Fibroblast of gingiva (primary cell): ENCODE data around the gene OBP2B.
"Not testable (repeated sequence)": the region's sequence is repeated elsewhere in the genome, so short reads cannot be mapped to it uniquely, and the experiment has no call there.

Source experiments
- DNase-seq: peaks from one replicate; pipeline ENCODE4 v3.0.0-alpha.2; 2011; ENCODE audit warnings: low read depth

The OBP2B gene

DNA sequence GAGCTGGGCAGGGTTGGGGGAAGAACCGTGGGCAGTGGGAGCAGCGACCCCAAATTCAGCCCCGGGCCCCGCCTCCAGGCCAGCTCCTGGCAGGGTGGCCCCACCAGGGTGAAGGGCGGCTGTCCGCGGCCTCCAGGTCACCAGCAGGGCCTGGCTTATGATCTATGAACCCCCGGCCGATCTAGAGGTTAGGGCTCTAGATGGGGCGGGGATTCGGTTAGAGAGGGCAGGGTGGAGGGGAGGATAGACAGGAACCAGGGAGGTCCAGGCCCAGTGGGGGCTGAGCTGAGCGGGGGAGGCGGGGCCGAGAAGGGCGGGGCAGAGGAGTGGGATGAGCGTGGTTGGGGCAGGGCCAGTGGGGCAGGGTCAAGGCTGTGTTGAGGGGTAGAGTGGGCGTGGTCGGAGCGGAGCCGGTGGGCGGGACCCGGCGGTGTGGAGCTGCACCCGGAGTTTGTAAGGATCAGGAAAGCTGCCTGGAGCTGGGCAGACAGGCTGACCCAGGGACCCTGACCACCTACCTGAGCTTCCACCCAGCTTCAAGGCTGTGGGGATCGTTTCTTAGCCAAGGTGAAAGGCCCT, 29.3 kb upstream of the OBP2B start:
- DNase-seq: peak; percentile 11

DNA sequence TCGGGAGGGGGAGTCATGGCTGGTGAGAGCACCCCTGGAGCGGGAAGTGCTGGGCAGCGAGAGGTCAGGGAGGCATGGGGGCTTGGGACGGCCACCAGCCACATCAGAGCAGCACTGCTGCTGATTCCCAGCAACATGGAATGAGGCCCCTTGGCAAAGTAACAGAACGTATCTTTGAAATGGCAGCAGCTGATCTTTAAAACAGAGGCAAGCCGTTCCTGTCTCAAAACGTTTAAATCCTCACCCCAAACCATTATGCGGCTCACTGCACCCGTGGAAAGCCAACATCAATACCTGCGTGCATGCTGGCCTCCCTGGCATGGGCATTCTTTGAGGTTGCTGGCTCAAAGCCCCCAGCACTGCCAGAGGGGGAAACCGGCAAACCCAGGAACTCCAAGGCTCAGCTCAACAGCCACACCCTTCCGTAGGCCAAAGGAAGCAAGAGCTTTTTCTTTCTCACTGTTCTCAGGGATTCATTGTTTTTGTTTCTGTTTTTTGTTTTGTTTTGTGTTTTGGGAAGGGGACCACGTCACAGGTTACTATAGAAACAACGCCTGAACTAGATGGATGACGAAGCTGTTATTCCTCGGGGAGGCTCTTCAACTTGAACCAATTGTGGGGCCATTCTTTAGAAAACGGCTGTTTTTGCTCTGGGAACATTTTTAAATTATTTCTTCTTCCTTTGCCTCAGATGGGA, 28.1 kb upstream of the OBP2B start:
- peak; percentile 24 for DNase-seq

DNA sequence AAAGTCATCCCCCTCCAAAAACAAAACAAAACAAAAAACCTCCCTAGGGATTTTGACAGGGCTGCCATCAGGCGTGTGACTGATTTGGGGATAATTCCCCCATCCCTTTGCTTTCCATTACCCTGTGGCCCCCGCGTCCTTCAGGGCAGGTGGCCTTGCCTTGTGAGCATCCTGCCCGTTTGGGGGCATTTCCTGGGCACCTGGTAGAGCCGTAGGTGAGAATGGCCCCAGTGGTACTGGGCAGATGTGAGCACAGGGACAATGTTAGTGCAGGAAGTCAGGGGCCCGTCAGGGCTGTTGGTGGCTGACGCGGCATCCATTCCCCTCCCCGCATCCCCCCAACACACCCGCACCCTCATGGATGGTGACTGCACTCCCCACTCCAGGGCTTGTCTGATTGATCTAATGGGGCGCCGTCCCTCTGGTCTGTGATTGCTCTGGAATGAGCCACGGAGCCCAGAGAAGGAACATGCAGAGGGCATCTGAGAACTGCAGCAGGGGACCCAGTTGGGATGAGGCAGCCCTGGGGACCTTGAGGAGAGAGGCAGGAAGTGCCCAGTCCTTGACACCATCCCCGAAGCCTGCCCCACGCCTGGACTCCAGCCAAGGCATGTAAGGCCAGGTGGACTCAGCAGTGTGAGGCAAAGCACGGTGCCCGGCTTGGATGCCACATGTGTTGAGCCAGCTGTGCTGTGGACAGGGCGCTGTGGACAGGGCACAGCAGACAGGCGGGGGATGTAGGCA, 27.4 kb upstream of the OBP2B start:
- DNase-seq: not testable (repeated sequence)

DNA sequence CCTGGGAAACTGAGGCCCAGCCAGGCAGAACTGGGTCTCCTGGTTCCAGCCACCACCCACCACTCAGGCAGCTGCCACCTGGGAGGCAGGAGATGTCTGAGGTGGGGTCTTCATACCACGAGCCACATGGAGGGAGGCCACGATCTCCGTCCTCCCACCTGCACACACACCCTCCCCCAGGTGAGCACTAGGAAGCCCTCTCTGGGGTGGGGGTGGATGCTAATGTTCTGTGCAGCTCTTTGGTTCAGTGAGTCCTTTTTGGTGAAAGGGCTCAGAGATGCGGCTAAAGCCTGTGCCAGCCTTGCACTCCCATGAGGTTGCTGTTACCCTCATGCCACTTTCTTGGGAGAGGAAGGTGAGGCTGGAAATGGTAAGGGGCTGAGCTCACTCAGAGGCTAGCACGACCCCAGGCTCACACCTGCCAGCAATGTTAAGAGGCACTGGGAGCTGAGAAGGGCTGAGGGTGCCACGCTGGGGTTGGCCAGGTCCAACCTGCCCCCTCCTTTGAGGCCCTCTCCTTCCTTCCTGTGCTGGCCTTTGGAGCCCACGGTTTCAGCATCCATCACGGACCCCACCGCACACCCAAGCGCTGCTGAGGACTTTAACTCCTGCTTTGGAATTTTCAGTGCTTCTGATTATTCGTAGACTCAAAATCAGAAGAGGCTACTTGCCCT, 26.6 kb upstream of the OBP2B start:
- DNase-seq: no peak

DNA sequence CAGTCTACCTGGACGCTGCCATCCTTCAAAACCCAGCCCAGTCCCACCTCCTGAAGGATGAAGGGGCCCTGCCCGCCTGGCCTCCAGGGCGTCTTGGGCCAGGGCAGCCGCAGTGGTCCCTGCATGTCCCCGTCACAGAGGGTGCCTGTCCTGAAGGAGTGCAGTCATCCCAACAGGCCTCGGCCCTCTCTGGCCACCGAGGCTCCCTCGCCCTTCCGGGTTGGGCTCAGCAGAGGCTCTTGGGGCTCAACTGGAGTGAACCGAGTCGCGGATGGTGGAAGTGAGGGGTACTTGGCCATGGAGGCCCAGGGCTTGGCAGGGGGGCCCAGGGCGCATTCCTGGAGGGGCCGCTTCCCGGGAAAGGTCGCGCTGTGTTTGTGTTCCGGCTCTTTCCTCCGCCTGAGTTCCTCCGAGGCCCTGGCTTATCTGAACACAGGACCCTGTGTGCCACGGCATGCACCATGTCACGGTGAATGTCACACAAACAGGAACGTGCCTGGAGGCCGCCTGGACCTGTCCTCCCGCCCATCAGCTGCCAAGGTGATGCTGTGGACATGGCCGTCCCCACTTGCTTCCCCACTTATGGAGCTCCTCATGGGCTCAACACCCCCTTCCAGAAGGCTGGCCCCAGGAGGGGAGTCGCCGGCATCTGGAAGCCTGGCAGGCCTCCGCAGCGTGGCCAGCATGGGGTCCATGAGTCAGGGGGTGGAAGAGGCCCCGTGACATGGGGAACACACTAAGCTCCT, 25.7 kb upstream of the OBP2B start:
- no peak for DNase-seq

DNA sequence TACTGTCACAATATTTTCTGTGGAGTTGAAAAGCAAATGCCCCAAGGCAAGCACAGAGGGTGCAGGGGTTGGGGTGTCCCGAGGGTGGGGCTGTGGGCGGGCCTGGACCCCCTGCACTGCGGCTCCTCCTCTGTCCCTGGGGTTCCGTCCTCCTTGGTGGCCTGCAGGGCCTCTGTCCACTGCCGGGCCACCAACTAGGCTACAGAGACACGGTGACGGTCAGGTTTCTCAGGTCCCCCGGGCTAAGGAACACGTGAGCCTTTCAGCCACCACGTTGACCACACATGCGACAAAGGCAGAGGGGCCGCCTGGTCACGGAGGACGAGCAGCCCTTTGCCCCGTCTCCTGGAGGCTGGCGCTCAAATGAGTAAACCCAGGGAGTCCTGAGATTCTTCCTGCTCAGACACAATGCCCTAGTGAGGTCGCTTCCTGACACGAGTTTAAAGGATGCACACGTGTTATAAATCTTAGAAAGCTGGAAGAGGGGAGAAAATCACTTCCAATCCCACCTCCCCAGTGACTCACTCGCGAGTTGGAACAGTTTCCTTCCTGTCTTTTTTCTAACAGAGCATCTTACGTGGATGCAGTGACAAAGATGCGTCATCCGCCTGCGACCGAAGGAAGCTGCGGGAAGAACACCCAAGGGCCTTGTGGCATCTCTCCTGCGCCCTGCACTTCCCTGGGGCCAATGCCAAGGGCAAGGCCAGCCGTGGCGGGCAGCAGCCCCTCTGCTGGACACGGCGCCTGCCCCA, 24.8 kb upstream of the OBP2B start:
- no peak for DNase-seq

DNA sequence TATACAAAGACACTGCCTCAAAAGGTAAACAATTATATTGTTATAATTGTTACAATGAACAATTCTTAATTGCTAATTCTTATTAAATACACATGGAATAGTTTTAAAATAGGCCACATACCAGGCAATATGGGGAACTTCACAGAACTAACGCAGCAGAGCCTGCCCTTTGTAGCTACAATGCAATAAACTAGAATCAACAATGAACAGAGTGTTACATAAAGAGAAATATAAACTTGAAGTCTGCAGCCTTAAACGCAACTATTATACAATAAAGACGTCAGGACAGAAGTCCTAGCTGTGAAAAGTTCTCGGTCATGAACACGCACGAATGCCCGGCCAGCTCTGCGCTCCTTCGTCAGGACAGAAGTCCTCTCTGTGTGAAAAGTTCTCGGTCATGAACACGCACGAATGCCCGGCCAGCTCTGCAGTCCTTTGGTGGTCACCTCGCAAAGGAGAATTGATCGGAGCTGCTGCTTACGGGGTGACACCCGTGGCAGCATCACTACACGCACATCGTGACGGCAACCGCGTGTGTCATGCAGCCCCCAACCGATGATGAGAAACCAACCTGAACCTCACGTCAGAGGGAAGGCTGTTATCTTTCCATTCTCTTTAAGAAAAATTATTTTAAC, 23.0 kb upstream of the OBP2B start:
- not testable (repeated sequence) for DNase-seq

DNA sequence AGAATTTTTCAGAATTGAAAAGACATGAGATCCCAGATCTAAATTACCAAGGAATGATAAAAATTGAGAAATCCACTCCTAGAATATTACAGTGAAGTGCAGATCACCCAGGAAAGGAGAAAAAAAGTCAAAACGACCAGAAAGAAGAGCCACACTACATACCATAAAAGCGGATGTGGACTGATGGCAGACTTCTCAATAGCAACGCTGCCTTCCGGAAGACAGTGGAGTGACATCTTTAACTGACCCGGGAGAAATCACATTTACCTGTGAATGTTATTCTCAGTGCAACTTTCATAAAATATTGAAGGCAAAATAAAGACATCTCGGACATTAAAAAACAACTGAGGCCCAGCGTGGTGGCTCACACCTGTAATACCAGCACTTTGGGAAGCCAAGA, 21.5 kb upstream of the OBP2B start:
- not testable (repeated sequence) for DNase-seq

DNA sequence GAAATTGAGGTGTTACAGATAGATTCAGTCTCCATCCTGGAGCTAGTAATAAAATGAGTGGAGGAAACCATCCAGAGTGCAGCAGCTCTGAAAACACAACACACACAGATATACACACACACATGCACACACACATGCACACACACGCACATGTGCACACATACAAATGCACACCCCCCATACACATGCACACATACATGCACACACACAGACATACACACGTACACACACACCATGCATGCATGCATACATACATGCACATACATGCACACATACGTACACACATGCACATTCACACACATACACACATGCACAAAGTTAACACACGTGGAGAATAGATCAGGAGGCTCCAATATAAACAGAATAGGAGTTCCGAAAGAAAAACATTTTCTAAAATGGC, 21.0 kb upstream of the OBP2B start:
- DNase-seq: no peak

DNA sequence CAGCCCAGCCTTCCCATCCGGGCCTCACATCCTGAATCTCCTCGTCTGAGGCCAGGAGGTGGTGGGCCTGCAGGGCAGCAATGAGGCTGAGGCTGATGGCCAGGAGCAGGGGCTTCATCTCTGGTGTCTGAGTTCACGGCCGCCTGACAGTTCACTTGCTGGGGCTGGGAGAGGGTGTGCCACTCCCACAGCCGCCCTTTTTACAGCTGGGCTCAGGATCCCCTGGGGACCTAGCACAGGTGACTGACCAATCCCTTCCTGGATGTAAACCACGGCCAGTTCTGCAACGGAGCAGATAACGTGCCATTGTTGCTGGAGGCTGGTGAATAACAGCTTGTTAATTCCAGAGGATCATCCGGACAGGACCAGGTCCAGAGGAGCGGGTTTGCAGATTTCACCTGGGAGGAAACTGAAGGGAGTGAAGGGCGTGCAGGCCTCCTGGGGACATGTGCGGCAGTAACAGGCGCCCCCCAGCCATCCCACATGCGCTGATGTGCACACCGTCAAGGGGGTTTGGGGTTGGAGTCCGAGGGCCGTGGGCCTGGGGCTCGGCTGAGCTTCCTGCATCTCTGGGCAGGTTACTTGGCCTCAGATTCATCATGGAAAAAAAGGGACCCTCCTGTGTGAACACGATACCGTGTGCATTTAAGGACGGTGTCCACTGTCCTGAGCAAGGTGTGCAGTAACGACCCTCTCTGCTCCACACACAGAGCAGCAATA, 19.6 kb upstream of the OBP2B start:
- DNase-seq: not testable (repeated sequence)

DNA sequence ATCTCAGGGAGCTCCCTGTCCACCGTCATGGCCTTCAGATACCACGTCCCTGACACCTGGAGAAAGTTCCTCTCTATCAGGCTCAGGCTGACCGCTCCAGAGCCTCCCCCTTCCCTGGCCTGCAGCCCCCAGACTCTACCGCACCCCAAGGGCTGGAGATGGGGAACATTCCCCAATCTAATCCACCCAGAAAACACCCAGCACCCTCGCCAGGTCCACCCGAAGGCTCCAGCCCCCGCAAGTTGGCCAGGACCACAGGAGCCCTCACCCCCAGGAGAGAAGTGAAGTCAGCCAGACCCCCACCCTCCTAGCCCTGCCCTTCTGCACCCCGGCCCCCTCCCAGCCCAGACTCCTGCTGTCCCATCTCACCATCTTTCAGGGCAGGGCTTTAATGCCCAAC, 18.9 kb upstream of the OBP2B start:
- DNase-seq: not testable (repeated sequence)

DNA sequence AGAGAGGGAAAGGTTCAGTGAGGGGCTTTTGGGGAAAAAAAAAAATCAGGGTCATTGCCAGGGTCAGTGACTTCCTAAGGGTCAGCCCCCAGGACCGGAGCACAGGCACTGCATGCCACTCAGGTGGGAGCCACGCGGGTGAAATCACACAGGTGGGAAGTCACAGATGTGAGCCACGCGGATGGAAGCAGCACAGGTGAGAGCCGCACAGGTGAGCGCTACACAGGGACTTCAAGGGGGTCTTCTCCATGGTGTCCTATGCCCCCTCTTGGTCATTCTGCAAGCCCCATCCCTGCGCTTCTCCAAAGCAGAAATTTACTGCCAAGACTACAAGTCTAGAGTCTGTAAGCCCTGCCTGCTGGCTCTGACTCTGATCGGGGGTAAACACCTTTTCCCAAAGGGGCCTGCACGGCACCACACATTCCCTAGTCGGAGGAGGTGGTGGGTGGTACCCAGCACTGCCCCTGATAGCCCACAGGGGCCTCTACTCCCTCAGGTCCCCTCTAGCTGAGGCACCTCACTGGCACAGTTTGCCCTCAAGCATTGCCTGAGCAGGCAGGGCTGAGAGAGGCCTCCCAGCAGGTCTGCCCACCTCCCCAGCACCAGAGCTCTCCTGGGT, 18.3 kb upstream of the OBP2B start:
- DNase-seq: no peak

DNA sequence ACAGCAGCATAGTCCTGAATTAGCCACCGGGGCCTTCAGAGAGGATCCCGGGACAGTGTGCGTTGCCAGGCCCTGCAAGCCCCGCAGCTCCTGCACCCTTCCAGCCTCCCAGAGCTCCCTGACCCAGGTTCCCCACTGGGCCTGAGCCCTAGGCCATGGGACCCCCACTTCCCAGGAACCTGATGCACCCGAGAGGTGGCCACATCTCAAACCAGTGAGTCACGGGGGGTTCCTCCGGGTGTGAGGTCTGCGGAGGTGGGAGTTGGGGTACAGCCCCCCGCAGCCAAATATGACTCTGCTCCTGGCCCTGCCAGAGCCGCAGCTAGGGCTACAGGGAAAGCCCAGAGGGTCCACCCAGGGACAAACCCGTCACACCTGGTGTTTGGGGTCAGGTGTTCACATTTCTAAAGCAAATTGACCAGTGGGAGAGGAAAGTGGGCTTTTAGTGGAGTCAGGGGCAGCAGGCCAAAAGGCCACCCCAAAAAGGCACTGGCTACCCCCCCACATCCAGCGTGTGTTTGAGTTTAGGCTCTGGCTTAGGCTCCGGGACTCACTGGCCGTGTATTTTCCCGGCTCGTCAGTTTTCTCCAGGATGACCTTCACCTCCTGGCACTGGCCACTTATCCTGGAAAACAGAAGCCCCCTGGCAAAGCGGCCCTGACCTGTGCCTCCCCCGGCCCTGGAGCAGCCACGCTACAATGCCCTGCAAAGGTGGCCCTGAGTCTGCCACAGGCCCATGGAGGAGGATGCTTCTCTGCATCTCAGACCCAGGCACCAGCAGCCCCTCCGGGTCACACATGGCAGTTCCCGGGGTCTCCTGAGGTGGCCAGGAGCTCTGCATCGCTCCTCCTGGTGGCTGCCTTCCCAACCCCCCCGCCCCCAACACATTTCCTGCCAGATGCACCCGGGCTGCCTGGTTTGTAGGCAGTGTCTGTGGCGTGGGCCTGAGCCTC, 17.4 kb upstream of the OBP2B start:
- DNase-seq: no peak

DNA sequence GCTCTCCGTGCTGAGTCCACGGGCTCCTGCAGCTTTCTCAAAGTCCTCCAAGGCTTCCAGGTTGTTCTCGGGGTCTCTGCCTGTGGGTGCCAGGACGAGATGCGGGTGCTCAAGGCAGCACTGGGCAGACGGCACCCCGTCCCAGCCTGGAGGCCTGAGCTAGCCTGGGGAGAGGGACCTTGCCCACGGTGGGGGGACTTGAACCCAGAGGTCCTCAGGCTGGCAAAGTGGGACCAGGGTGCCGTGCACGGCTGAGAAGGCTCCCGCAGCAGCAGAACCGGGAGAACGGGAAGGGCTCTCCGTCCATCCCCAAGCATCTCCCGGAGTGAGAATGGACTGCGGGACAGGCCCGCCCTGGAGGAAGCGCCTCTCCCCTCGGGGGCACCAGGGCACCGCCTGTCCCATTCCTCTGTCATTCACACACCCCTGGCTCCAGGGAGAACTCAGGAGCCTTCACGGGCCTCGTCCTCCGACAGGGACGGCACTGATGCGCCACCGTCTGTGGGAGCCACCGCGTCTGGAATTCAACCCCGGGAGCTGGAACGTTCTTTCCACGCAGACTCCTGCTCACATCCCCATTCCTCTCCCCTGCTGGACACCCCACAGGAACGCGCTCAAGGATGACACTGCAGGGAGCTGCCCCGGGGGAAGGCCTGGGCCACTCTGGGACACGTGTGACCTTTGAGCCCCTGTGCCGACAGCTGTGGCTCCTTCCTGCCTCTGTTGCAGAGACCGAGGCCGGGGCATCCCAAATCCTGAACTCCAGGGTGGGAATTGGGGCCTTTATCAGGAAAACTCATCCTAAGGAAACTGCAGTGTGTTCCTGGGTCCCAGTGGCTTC, 16.3 kb upstream of the OBP2B start:
- DNase-seq: no peak

DNA sequence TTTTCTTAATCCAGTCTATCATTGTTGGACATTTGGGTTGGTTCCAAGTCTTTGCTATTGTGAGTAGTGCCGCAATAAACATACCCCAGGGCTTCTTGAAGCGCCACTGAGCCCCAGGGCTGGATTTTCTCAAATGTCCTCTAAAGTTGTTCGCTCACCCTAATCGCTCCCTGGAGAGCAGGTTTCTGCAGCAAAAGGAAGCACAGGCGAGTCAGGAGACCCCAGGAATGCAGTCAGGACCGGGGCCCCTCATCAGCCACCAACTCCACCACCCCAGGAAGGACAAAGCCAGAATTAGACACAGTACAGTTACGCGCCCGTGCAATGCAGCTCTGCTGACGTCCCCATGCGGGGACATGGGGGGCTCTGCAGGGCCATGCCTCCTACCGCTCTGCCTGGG, 15.7 kb upstream of the OBP2B start:
- DNase-seq: no peak

DNA sequence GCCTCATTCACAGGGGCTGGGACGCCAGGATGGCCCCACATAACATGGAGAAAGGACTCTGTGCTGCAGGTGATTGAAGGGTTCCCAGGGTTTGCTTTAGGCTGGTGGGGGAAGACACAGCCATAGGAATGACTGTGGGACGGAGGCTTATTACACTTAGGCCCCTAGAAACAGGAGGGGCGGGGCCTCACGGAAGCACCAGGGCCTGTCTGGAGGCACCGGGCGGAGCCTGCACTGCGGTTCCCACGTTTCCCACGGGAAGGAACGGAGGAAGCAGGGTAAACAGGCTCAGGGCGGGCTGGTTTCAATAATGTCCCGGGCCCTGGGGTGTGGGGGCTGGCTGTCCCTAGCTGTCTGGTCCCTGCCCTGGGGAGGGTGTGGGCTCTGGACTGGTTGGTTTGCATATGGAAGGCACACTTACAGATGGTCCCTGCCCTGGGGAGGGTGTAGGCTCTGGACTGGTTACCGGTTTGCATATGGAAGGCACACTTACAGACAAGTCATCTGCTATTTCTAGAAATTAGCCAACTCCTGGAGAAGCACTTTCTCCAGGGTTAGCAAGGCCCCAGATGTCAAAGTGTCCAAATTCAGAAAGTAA, 14.2 kb upstream of the OBP2B start:
- DNase-seq: not testable (repeated sequence)

DNA sequence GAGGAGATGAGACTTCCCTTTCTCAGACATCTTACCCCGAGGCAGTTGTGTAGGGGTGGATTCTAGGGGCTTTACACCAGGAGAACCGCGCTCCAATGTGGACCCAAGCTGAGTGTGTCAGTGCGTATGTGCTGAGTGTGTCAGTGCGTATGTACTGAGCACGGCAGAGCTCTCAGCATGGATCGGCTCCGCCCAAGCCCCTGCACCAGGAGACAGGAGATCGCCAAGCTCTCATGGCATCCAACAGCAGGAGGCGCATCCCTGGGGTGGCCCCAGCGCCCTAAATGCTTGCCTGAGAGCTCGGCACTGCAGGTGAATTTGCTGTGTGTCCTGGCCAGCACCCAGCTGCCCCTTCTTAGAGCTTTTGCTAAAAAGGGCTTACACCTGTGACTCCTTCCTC, 12.9 kb upstream of the OBP2B start:
- DNase-seq: not testable (repeated sequence)
